RKO (cell line): Measurements from ENCODE around the gene MAP3K12.

Source experiments
- DNase-seq: peaks from one replicate; pipeline ENCODE4 v3.0.0-alpha.2; 2016; ENCODE audit warnings: low spot score

The MAP3K12 gene

GRCh38 chr12:53508534-53509170 lies 9.4 kb upstream of the MAP3K12 start:
- DNase-seq = peak; percentile 80

GRCh38 chr12:53507603-53507885 lies 8.3 kb upstream of the MAP3K12 start:
- no peak for DNase-seq

GRCh38 chr12:53506881-53507602 lies 7.8 kb upstream of the MAP3K12 start, which contains the start of gene NPFF:
Gene NPFF (minus strand): TSS chr12:53507484. CDS start chr12:53507474, 10 bp downstream.
- DNase-seq = no peak

GRCh38 chr12:53506450-53506785 lies 7.2 kb upstream of the MAP3K12 start:
- no peak for DNase-seq

GRCh38 chr12:53505555-53506449 lies 6.5 kb upstream of the MAP3K12 start:
- DNase-seq = no peak

GRCh38 chr12:53505086-53505485 lies 5.8 kb upstream of the MAP3K12 start:
- no peak for DNase-seq

- no peak for DNase-seq
Observed at GRCh38 chr12:53504004-53504920, 5.0 kb upstream of the MAP3K12 start.

- no peak for DNase-seq
Observed at GRCh38 chr12:53502983-53503728, 3.9 kb upstream of the MAP3K12 start.

- no peak for DNase-seq
Observed at GRCh38 chr12:53502331-53502730, 3.1 kb upstream of the MAP3K12 start.

GRCh38 chr12:53501615-53502181 lies 2.4 kb upstream of the MAP3K12 start:
- DNase-seq = no peak

- peak; percentile 100 for DNase-seq
Observed at GRCh38 chr12:53500776-53501614, 1.7 kb upstream of the MAP3K12 start, which contains the start of gene TARBP2. Gene TARBP2 (plus strand): TSS chr12:53501283. CDS start chr12:53501409, 126 bp downstream.

GRCh38 chr12:53500142-53500775 lies 1.0 kb upstream of the MAP3K12 start:
- DNase-seq = peak; percentile 58

- no peak for DNase-seq
Observed at GRCh38 chr12:53498235-53498630, 1.0 kb downstream of the MAP3K12 start.

- no peak for DNase-seq
Observed at GRCh38 chr12:53497461-53497860, 1.8 kb downstream of the MAP3K12 start.

- no peak for DNase-seq
Observed at GRCh38 chr12:53496752-53497032, 2.6 kb downstream of the MAP3K12 start.

- DNase-seq = no peak
Observed at GRCh38 chr12:53495903-53496751, 3.1 kb downstream of the MAP3K12 start.

GRCh38 chr12:53493610-53494391 lies 5.5 kb downstream of the MAP3K12 start:
- no peak for DNase-seq
